Activated T-helper 17 cell treated with anti-CD3 and anti-CD28 coated beads, Interleukin-2, amount 50 U/mL, for 72 hours (primary cell): ENCODE data around the gene ITGB1BP1. TPM values are rescaled to one million over a fixed set of nuclear protein-coding genes. Genes with fewer than 3 reads are reported as not detected.
A peak's percentile ranks its signal among the peaks of the same experiment; 100 is the strongest.

Experiments
- ATAC-seq: fragments of 150-1000 bp; cut with Tn5 transposase; replicated peaks from 2 replicates; pipeline ENCODE4 v1.10.0; 2021; ENCODE audit warnings: mild to moderate bottlenecking, moderate library complexity
- H3K27ac Mint-ChIP-seq: one replicate; pipeline ENCODE4 v1.8.0; 2022; ENCODE audit warnings: mixed read lengths
- H3K27me3 Mint-ChIP-seq: one replicate; pipeline ENCODE4 v1.8.0; 2022; ENCODE audit warnings: mixed read lengths
- H3K36me3 Mint-ChIP-seq: one replicate; pipeline ENCODE4 v1.8.0; 2022; ENCODE audit warnings: low read depth, mild to moderate bottlenecking, mixed read lengths
- H3K4me1 Mint-ChIP-seq: one replicate; pipeline ENCODE4 v1.8.0; 2022; ENCODE audit warnings: mixed read lengths
- H3K4me3 Mint-ChIP-seq: one replicate; pipeline ENCODE4 v1.8.0; 2022; ENCODE audit warnings: mild to moderate bottlenecking, mixed read lengths
- H3K9me3 Mint-ChIP-seq: one replicate; pipeline ENCODE4 v1.8.0; 2022; ENCODE audit warnings: mixed read lengths
- total RNA-seq, 2 donors: library from RNA; stranded (reverse); gene quantifications; one replicate each; pipeline ENCODE4 v1.2.3, GENCODE V29; 2022

The ITGB1BP1 gene
- total RNA-seq, 2 donors from 2014 or later: 109 to 310 TPM

DNA sequence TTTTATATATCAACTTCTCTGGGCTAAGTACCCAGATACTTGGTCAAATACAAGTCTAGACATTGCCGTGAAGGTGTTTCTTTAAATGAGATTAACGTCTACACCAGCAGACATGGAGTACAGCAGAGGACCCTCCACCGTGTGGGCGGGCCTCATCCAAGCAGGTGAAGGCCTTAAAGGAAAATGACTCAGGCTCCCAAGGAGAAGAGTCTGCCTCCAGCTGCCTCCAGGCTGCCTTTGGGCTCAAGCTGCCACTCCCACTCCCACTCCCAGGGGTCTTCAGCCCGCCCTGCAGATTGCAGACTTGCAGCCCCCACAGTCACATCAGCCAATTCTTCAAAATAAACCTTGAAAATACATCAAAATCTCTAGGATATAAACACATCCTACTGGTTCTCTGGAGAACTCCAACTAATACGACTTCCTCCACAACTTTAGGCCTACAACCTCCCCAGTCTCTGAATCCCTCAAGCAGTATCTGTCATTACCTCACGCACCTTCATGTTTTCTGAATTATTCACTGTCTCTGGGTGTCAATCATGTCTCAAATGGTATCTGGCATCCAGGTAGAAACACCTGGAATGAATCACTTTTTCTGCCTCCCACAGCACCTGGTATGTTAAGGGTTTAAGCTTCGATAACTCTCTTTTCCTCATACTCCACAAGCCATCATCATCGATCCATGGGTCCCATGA, 6.9 kb downstream of the ITGB1BP1 start:
- Mint-ChIP-seq H3K36me3 (peaks cover 94% of the 10 kb centered on the region), H3K9me3 (no peaks in the 10 kb centered on the region), H3K4me1 (peaks cover 38% of the 10 kb centered on the region), H3K27ac (peak overlapping the region; percentile 0), H3K4me3 (peak overlapping the region; percentile 0), H3K27me3 (no peaks in the 10 kb centered on the region)
- no peak for ATAC-seq

DNA sequence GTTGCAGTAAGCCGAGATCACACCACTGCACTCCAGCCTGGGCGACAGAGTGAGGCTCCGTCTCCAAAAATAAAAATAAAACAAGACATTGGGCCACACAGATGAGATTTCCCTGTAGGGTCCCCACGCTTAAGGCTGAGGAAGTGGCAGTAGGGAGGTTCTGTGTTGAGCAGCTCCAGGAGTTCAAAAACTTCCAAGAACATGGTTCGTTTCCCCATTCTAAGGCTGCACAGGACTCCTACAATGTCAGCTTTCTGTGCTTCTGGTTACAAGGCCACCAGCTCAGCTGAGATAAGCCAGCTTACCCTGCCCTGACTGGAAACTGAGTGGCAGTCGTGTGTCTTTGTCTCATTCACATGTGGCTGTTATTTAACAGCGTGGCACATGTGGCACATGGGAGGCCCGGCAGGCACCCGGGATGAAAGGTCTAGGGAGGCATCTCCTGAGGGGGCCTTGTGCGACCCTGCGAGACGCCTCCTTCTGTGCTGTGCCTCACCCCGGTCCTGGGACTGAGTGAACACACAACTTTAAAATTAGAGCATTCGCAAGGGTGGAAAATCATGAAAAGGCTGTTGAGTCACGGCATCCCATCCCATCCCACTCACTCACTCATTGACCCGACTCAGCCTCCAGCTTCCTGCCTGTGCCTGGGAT, 7.7 kb downstream of the ITGB1BP1 start:
- Mint-ChIP-seq H3K9me3 (no peaks in the 10 kb centered on the region), H3K27ac (peak overlapping the region; percentile 0), H3K4me3 (peak overlapping the region; percentile 0), H3K27me3 (no peaks in the 10 kb centered on the region), H3K36me3 (peaks cover 97% of the 10 kb centered on the region), H3K4me1 (peaks cover 37% of the 10 kb centered on the region)
- ATAC-seq: peak; percentile 19

DNA sequence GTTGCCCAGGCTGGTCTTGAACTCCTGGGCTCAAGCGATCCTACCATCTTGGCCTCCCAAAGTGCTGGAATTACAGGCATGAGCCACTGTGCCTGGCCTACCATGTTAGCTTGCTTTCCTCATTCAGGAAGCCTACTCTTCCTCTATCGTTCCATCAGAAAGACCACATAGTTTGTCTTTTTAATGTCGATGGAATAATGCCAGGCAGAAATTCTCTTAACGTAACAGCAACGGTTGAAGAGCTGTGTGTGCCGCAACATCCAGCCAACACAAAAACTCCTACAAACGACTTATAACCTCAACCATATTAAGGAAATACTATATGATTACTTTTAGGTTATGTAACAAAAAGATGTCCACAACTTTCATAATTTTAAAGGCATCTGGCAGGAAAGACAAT, 10.5 kb downstream of the ITGB1BP1 start:
- H3K36me3 Mint-ChIP-seq: peaks cover 99% of the 10 kb centered on the region
- no peaks in the 10 kb centered on the region for H3K27me3 Mint-ChIP-seq
- H3K9me3 Mint-ChIP-seq: no peaks in the 10 kb centered on the region
- peaks cover 16% of the 10 kb centered on the region for H3K4me1 Mint-ChIP-seq
- no peak overlapping the region for H3K4me3 Mint-ChIP-seq
- no peak overlapping the region for H3K27ac Mint-ChIP-seq
- no peak for ATAC-seq

DNA sequence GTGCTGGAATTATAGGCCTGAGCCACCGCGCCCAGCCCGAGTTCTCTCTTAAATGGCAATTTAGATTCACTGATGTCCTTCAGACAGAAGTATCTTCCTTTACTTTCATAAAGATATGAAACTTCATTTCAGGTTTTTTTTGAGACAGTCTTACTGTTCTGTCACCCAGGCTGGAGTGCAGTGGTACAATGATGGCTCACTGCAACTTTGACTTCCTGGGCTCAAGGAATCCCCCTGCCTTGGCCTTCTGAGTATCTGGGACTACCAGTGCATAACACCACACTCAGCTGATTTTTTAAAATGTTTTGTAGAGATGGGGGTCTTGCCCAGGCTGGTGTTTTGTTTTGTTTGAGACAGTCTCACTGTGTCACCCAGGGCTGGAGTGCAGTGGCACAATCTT, 13.2 kb downstream of the ITGB1BP1 start:
- Mint-ChIP-seq H3K27me3 (no peaks in the 10 kb centered on the region), H3K4me1 (peaks cover 4% of the 10 kb centered on the region), H3K9me3 (no peaks in the 10 kb centered on the region), H3K27ac (no peak overlapping the region), H3K36me3 (peaks cover 86% of the 10 kb centered on the region), H3K4me3 (no peak overlapping the region)
- ATAC-seq: no peak

DNA sequence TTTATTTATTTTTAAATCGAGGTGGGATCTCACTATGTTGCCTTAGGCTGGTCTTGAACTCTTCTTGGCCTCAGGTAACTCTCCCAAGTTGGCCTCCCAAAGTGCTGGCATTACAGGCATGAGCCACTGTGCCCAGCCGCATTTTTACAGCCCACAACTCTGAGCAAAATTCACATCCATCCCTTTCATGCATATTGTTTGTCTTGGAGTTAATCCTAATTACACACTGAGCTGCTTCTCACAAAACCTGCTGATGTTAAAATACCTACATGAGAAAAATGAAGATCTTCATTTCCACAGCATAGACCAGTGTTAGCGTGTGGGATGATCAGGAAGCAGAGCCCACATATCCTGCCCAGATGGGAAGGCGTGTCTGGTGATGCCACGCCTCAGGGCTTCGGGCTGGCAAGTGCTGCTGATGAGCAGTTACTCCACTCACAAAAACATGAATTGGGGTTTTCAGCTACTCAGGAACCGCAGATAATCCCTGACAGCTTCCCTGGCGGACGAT, 14.6 kb downstream of the ITGB1BP1 start:
- no peaks in the 10 kb centered on the region for H3K9me3 Mint-ChIP-seq
- no peak overlapping the region for H3K4me3 Mint-ChIP-seq
- peaks cover 73% of the 10 kb centered on the region for H3K36me3 Mint-ChIP-seq
- ATAC-seq: no peak
- H3K27ac Mint-ChIP-seq: no peak overlapping the region
- peaks cover under 1% of the 10 kb centered on the region for H3K4me1 Mint-ChIP-seq
- H3K27me3 Mint-ChIP-seq: no peaks in the 10 kb centered on the region

DNA sequence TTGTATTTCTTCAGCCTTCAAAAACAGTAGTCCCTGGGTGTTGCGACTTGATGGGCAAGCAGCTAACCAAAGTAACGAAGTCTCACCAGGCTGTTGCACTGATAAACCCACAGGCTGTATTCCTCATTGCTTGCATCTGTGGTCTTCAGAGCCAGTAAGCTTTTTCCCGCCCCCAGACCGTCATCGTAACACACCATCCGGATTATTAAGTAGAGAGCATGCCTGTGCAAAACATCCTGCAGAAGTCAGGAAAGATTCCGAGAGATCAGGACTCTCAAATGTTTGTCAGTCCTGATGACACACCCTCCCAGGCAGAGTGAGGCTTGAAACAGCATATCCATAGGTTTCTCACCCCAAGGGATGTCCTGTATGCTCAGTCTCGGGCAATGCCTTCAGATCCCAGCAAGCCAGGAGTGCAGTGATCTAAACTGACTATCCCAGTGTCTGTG, 15.9 kb downstream of the ITGB1BP1 start:
- no peak overlapping the region for H3K27ac Mint-ChIP-seq
- no peaks in the 10 kb centered on the region for H3K27me3 Mint-ChIP-seq
- H3K4me3 Mint-ChIP-seq: no peak overlapping the region
- no peaks in the 10 kb centered on the region for H3K9me3 Mint-ChIP-seq
- peaks cover 59% of the 10 kb centered on the region for H3K36me3 Mint-ChIP-seq
- H3K4me1 Mint-ChIP-seq: no peaks in the 10 kb centered on the region
- no peak for ATAC-seq

DNA sequence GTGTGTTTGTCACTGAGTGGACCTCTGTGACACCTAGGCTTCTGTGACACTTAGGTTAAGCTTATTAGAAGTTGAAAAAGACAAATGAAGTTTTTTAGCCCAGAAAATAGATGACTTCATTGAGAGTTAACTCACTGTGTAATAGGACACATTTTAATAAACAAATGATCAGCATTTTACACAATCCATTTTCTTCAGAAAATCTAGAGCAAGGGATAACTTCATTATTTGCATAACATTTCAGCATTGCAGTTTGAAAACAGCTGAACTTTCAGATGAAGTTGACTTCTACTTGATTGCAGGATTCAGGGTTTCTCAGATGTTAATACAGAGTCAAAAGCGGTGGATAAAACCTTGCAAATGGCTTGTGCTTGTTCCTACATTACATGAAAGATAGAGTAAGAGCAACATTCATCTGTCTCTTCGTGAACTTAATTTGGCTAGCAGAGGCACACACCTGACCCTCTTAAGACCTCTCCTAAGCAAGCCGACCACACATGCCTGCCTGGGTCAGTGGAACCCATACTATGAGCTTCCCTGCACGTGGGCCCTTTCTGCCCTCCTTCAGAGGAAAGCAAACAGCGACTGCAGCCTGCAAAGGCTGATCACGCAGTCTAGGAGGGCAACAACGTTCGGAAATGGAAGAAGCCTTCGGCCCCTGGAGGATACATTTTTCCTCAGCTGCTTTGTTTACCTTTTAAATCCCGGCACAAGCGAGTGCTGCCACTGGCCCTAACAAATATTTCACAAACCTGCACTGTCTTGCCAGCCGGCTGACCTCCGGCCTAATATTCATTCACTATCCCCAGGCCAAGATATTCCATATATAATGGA, 16.6 kb downstream of the ITGB1BP1 start:
- H3K36me3 Mint-ChIP-seq: peaks cover 53% of the 10 kb centered on the region
- ATAC-seq: no peak

DNA sequence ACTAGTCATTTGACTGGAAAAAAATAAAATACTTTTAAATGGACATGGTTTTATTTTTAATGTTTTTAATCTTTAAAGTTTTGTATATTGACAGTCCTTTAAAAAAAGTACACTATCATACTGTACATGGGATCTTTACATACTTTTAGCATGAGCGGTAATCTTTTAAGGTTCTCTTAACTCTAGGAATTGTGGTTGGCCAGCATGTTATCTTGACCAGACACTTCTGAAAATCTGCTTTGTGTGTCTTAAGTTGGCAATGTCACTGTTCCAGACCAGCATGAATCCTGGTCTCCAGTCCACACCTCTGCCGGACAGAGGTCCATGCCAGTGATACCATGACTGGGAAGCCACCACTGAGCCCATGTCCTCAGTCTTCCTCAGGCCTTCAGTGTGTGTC, 17.7 kb downstream of the ITGB1BP1 start:
- peaks cover 42% of the 10 kb centered on the region for H3K36me3 Mint-ChIP-seq
- peaks cover under 1% of the 10 kb centered on the region for H3K4me1 Mint-ChIP-seq
- H3K9me3 Mint-ChIP-seq: no peaks in the 10 kb centered on the region
- no peak overlapping the region for H3K27ac Mint-ChIP-seq
- H3K27me3 Mint-ChIP-seq: no peaks in the 10 kb centered on the region
- no peak for ATAC-seq
- no peak overlapping the region for H3K4me3 Mint-ChIP-seq

More for the DNA sequence above, 16.6 kb downstream of the ITGB1BP1 start:
- Mint-ChIP-seq H3K27ac (no peak overlapping the region), H3K9me3 (no peaks in the 10 kb centered on the region), H3K4me1 (no peaks in the 10 kb centered on the region), H3K4me3 (no peak overlapping the region), H3K27me3 (no peaks in the 10 kb centered on the region)

DNA sequence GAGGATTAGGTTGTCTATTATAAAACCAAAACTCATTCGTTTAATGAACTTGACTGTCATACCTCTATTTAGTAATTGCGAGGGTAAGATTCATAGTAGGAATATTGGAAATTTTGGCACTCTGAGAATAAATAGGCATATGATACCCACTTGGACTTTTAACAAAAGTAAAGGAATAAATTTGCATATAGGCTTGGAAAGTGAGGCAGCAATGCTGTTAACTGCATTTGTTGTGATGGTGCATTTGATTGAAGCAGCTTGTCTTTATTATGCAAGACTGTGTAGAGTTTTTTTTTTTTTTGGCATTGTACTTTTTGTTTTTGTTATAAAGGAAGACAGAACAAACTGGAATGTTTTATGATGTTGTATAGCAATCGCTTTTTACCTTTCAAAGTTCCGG, 18.9 kb downstream of the ITGB1BP1 start:
- no peaks in the 10 kb centered on the region for H3K27me3 Mint-ChIP-seq
- no peak overlapping the region for H3K27ac Mint-ChIP-seq
- no peak overlapping the region for H3K4me3 Mint-ChIP-seq
- H3K36me3 Mint-ChIP-seq: peaks cover 30% of the 10 kb centered on the region
- no peak for ATAC-seq
- no peaks in the 10 kb centered on the region for H3K9me3 Mint-ChIP-seq
- peaks cover 4% of the 10 kb centered on the region for H3K4me1 Mint-ChIP-seq

DNA sequence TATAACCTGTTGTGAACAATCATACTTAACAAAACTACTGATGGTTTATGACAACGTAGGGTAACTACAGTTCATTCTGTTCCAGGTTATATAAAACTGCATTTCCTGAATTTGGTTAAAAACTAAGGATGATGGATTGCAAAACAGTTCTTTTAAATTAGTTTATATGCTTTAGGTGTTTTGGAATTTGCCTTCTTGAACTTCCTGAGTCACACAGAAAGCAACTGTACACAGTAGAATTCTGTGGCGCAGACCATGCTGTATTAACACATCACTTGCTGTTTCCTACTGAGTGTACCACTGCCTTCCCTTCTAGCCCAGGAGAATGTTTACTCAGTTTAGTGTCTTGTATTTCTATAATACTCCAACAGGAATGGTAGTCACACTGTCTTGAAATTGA, 19.4 kb downstream of the ITGB1BP1 start:
- Mint-ChIP-seq H3K9me3 (no peaks in the 10 kb centered on the region), H3K4me3 (no peak overlapping the region), H3K27me3 (no peaks in the 10 kb centered on the region), H3K4me1 (peaks cover 4% of the 10 kb centered on the region), H3K27ac (no peak overlapping the region), H3K36me3 (peaks cover 25% of the 10 kb centered on the region)
- no peak for ATAC-seq

DNA sequence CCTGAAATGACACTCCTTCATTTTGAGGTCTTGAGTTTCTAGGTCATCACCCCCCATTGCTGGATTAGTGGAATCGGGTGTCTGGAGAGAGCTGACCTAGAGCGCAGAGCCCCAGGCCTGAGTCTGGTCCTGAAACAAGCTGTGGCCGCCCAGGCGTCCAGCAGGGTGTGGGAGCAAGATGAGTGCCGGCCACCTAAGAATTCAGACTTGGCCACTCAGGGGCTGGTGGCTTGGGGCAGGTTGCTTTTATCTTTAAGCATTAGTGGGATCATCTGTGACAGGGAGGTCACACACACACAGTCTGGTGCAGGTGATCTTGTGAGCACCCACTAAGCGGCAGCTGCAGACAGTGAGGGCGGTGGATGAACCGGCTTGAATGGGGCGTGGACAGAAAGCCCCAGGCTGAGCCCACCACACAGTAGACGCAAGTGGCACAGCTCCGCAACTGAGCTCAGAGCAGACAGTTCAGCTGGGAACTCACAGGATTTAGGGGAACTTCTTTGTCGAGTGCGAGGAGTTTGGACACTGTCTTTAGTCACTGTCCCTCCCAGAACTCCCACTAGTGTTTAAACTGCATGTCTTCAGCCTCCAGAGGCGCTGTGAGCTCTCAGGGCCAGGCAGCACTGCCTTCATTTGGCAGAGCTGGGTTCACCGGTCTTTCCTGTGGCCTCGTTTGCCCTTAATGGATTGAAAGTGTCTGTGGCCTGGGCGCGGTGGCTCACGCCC, 21.5 kb downstream of the ITGB1BP1 start:
- Mint-ChIP-seq H3K4me1 (peaks cover 4% of the 10 kb centered on the region), H3K27ac (no peak overlapping the region), H3K9me3 (no peaks in the 10 kb centered on the region), H3K36me3 (peaks cover 4% of the 10 kb centered on the region), H3K4me3 (no peak overlapping the region), H3K27me3 (no peaks in the 10 kb centered on the region)
- no peak for ATAC-seq

DNA sequence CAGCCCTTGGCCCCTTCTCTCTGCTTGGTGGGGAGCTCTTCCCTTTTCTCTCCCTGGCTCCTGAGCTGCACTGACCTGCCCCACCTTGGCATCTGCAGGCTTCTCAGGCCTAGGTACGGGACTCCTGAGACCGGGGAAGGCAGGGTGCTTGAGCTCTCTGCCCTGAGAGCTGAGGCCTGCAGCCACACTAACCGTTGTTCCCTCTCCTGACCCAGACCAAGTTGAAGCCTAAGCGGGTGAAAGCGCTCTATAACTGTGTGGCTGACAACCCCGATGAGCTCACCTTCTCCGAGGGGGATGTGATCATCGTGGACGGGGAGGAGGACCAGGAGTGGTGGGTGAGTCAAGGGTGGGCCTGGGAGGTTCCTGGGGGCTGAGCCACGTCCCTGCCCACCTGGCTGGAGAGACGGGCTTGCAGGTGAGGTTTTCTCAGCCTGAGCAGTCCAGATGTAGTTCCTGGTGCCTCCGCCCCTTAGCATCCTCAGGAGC, 22.2 kb downstream of the ITGB1BP1 start:
- H3K9me3 Mint-ChIP-seq: no peaks in the 10 kb centered on the region

DNA sequence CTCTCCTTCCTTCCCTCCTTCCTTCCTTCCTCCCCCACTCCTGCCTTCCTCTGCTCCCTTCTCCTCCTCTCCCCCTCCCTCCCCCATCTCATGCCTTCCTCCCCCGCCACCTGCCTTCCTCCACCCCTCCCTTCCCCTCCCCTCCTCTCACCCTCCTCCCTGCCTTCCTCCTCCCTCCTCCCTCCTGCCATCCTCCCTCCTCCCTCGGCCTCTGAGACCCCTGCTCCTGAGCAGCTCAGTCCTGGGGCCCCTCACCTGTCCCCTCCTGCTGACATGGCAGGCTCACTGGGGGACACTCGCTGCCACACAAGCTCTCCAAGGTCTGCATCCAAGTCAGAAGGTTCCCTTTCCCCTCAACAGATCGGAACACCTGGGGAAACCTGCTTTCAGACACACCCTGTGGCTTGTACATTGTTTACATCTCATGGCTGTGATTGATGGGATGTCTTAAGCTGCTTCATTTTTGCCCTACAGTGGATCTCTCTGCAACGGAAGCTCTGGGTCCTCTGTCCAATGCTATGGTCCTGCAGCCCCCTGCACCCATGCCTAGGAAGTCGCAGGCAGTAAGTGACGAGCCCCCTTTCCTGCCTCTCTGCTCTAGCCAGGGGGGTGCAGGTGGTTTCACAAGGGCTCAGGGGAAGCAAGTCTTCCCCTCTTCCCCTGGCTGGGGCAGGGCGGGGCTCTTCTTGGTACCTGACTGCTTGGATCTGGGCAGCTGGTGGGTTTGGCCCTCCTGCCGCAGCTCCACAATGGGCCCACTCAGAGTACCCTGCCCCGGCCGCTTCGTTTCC, 22.9 kb downstream of the ITGB1BP1 start:
- H3K27me3 Mint-ChIP-seq: no peaks in the 10 kb centered on the region
- no peaks in the 10 kb centered on the region for H3K36me3 Mint-ChIP-seq
- no peak for ATAC-seq
- no peaks in the 10 kb centered on the region for H3K9me3 Mint-ChIP-seq
- H3K27ac Mint-ChIP-seq: peak overlapping the region; percentile 77
- peaks cover 4% of the 10 kb centered on the region for H3K4me1 Mint-ChIP-seq
- no peak overlapping the region for H3K4me3 Mint-ChIP-seq

More for the DNA sequence above, 22.2 kb downstream of the ITGB1BP1 start:
- no peak for ATAC-seq
- no peak overlapping the region for H3K4me3 Mint-ChIP-seq
- peak overlapping the region; percentile 77 for H3K27ac Mint-ChIP-seq
- H3K27me3 Mint-ChIP-seq: no peaks in the 10 kb centered on the region
- H3K4me1 Mint-ChIP-seq: peaks cover 4% of the 10 kb centered on the region
- H3K36me3 Mint-ChIP-seq: no peaks in the 10 kb centered on the region
